KOPT-K1 (cell line): ENCODE results near the gene TRAF3IP1.
"Not testable (repeated sequence)": the region's sequence is repeated elsewhere in the genome, so short reads cannot be mapped to it uniquely, and the experiment has no call there.

ENCODE experiments used
- H3K27ac ChIP-seq: fragments of 200-600 bp; sonication (generic); 2 replicates; pipeline ENCODE4 v1.5.1; 2016; ENCODE audit warnings: antibody characterized with exemption, mild to moderate bottlenecking, low read depth, low read length; ENCODE audit not compliant: poor library complexity, severe bottlenecking
- H3K36me3 ChIP-seq: fragments of 200-600 bp; sonication (generic); 2 replicates; pipeline ENCODE4 v1.5.1; 2017; ENCODE audit warnings: antibody characterized with exemption, mild to moderate bottlenecking, low read length, moderate library complexity; ENCODE audit not compliant: insufficient read depth
- H3K9me3 ChIP-seq: fragments of 200-600 bp; sonication (generic); 2 replicates; pipeline ENCODE4 v1.5.1; 2017; ENCODE audit warnings: antibody characterized with exemption, low read length, mild to moderate bottlenecking; ENCODE audit not compliant: insufficient read depth, poor library complexity, severe bottlenecking

TRAF3IP1 gene

GRCh38 chr2:238314576-238314975, 5.7 kb upstream of the TRAF3IP1 start:
- H3K9me3 ChIP-seq = no peaks in the 10 kb centered on the region
- H3K36me3 ChIP-seq = no peaks in the 10 kb centered on the region

GRCh38 chr2:238315031-238315595, 5.2 kb upstream of the TRAF3IP1 start:
- Histone ChIP-seq H3K36me3 (no peaks in the 10 kb centered on the region), H3K27ac (no peak overlapping the region), H3K9me3 (no peaks in the 10 kb centered on the region)

More at GRCh38 chr2:238314576-238314975, 5.7 kb upstream of the TRAF3IP1 start:
- H3K27ac ChIP-seq = no peak overlapping the region

- Histone ChIP-seq H3K27ac (no peak overlapping the region), H3K36me3 (no peaks in the 10 kb centered on the region), H3K9me3 (no peaks in the 10 kb centered on the region)
These were observed 447 bp downstream of the TRAF3IP1 start for GRCh38 chr2:238320648-238321281.

GRCh38 chr2:238321467-238321866, 1.1 kb downstream of the TRAF3IP1 start:
- Histone ChIP-seq H3K27ac (no peak overlapping the region), H3K9me3 (no peaks in the 10 kb centered on the region), H3K36me3 (no peaks in the 10 kb centered on the region)

- H3K9me3 ChIP-seq = no peaks in the 10 kb centered on the region
- H3K36me3 ChIP-seq = no peaks in the 10 kb centered on the region
- no peak overlapping the region for H3K27ac ChIP-seq
These were observed 1.7 kb downstream of the TRAF3IP1 start for GRCh38 chr2:238322001-238322411.

- H3K27ac ChIP-seq, H3K9me3 ChIP-seq, H3K36me3 ChIP-seq: not testable (repeated sequence)
These were observed 3.9 kb downstream of the TRAF3IP1 start for GRCh38 chr2:238324248-238324647.

- Histone ChIP-seq H3K9me3 (no peaks in the 10 kb centered on the region), H3K36me3 (no peaks in the 10 kb centered on the region; the same call in 1 of the 2 replicates), H3K27ac (no peak overlapping the region)
These were observed 5.4 kb downstream of the TRAF3IP1 start for GRCh38 chr2:238325694-238326093.

- no peak overlapping the region for H3K27ac ChIP-seq
- no peaks in the 10 kb centered on the region for H3K9me3 ChIP-seq
- no peaks in the 10 kb centered on the region; the same call in 1 of the 2 replicates for H3K36me3 ChIP-seq
These were observed 6.6 kb downstream of the TRAF3IP1 start for GRCh38 chr2:238326801-238327365.

GRCh38 chr2:238327751-238328150, 7.4 kb downstream of the TRAF3IP1 start:
- Histone ChIP-seq H3K27ac (no peak overlapping the region), H3K36me3 (no peaks in the 10 kb centered on the region; the same call in 1 of the 2 replicates), H3K9me3 (no peaks in the 10 kb centered on the region)

- peaks cover 5% of the 10 kb centered on the region; the same call in 1 of the 2 replicates for H3K36me3 ChIP-seq
- no peak overlapping the region for H3K27ac ChIP-seq
- H3K9me3 ChIP-seq = no peaks in the 10 kb centered on the region
These were observed 10.1 kb downstream of the TRAF3IP1 start for GRCh38 chr2:238330391-238330790.

GRCh38 chr2:238331916-238332315, 11.6 kb downstream of the TRAF3IP1 start:
- no peaks in the 10 kb centered on the region for H3K9me3 ChIP-seq
- H3K36me3 ChIP-seq = peaks cover 5% of the 10 kb centered on the region; the same call in 1 of the 2 replicates
- H3K27ac ChIP-seq = no peak overlapping the region

GRCh38 chr2:238334885-238335284, 14.6 kb downstream of the TRAF3IP1 start:
- H3K9me3 ChIP-seq = no peaks in the 10 kb centered on the region
- H3K36me3 ChIP-seq = 0 out of 2 replicates have a peak, but pooled peaks cover 5% of the 10 kb centered on the region
- H3K27ac ChIP-seq = no peak overlapping the region

- H3K27ac ChIP-seq, H3K9me3 ChIP-seq, H3K36me3 ChIP-seq: not testable (repeated sequence)
These were observed 15.3 kb downstream of the TRAF3IP1 start for GRCh38 chr2:238335591-238335990.

- Histone ChIP-seq H3K36me3 (0 out of 2 replicates have a peak, but pooled peaks cover 5% of the 10 kb centered on the region), H3K9me3 (no peaks in the 10 kb centered on the region), H3K27ac (no peak overlapping the region)
These were observed 15.8 kb downstream of the TRAF3IP1 start for GRCh38 chr2:238336151-238336550.

- H3K27ac ChIP-seq = no peak overlapping the region
These were observed 16.6 kb downstream of the TRAF3IP1 start for GRCh38 chr2:238336793-238337444.

More at GRCh38 chr2:238336793-238337444, 16.6 kb downstream of the TRAF3IP1 start:
- Histone ChIP-seq H3K9me3 (no peaks in the 10 kb centered on the region), H3K36me3 (0 out of 2 replicates have a peak, but pooled peaks cover 5% of the 10 kb centered on the region)
